SW 1271 (cell line): ENCODE measurements around the gene SMARCE1.
"Not testable (repeated sequence)": the region's sequence is repeated elsewhere in the genome, so short reads cannot be mapped to it uniquely, and the experiment has no call there.

Source experiments
- DNase-seq, 2 experiments: peaks; one replicate each; lab custom pipeline; 2025; lab: John Stamatoyannopoulos, UW

The SMARCE1 gene

DNA sequence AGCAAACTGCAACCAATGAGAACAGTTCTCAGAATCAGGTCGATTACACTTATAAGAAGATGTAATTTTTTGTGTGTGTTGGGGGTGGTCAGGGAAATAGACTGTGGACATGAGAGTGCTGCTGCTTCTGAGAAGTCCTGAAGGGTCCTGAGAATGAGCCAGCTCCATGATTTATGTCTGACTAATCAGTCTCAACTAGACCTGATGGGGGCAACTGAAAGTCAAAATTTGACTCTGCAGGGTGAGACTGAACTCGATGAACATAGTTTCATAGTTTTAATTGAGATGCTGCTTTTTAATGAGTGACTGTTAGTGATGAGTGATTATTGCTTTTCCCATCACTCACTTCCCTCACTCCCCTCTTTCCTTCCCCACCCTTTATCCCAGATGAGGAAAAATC, 37.3 kb downstream of the SMARCE1 start:
- no peak for DNase-seq

- DNase-seq = no peak
Measured at GRCh38 chr17:40608061-40608581, 39.5 kb downstream of the SMARCE1 start.

DNA sequence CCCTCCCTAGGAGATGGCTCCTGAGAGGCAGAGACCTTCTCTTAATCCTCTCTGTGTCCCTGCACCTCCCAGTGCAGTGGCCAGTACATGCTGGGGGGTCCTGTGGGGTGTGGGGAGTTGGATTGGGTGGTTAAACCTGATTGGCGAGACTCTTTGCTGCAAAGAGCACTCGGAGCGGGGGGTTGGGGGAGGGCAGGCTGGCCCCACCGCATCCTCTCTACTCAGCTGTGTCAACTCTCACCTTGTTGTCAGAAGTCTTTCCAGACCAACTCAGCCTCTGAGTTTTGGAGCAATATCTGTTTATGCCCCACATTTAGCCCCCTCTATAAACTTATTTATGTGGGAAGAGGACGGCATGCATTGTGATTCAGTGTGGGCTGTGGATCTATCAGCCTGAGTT, 40.0 kb downstream of the SMARCE1 start:
- no peak for DNase-seq

GRCh38 chr17:40606548-40607353, 40.9 kb downstream of the SMARCE1 start:
- no peak for DNase-seq

GRCh38 chr17:40605306-40605705, 42.3 kb downstream of the SMARCE1 start:
- DNase-seq = no peak

- no peak for DNase-seq
Measured at GRCh38 chr17:40604327-40605080, 43.1 kb downstream of the SMARCE1 start.

DNA sequence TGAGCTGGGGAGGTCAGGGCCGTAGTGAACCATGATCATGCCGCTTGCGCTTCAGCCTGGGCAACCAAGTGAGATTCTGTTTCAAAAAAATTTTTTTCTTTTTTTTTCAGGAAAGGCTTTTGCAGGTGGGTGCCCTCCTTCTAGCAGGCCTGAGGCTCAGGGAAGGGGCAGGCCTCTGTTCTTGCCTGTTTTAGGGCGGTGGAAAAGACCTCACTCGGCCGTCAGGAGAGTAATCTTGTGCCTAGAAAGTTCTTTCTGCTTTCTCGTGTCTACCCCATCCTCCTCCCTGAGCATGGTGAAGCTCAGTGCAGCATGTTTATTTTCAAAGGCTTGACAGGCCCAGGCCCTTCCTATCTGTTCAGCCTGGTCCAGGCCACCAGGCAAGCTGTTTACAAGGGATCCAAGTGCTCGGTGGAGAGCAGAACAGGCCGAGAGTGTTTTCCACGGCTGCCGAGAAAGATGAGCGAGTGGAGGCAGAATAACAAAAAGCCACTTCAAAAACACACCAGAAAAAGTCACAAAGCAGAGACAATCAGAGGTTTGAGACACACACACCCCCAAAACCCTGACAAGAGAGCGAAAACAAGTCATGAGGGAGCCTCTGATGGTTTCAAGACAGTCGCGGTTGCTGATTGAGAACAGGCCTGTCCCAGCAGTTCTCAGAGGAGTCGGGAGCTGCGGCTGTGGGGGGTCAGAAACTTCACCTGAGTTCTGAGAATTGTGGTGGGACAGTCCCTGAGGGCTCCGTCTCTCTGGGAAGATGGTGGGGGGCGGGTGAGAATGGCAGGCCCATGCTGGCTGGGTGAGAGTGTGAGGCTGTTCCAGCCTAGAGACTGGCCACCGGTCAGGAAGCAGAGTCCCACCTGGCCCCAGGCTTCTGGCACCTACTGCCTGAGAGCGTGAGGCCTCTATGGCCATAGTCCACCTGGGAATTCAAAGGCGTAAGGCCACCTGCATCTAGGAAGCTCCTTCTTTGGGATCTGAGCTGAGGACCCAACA, 44.9 kb downstream of the SMARCE1 start:
- DNase-seq = no peak

DNA sequence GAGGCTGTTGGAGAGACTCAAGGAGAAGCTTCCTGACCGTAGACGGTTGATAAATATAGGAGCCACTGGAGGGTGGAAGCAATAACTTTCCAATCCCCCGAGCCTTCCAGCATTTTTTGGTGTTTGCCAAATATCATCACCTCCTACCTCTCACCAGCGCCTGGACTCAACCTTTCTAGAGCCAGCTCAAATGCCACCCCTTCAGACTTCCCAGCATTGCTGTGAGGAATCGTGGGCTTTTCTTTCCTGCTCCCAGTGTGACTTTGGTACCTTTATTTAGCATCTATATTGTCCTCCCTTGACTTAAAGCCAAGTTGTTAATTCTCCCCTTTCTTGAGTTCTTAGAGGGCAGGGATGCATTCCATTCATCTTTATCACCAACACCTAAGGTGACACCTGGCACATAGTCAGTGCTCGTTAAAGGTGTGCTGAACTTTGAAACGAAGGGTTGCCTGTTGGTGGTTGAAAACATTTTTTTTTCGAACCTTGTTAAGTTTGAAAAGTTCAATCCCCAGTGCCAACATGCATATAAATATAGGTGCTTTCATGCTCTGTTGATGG, 47.1 kb downstream of the SMARCE1 start:
- DNase-seq = no peak

DNA sequence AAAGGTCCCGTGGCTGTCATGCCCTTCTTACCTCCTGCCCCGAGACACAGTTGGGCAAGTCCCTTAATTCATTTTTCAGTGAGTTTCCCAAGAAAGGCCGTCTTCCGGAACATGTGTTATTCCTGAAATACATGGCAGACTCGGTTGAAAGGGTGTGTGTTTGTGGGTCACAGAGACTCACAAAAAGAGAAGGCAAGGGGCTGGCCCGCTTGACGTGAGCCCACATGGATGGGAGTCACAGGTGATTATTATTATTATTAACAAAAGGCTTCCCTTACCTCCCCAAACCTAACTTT, 48.2 kb downstream of the SMARCE1 start:
- DNase-seq = no peak

DNA sequence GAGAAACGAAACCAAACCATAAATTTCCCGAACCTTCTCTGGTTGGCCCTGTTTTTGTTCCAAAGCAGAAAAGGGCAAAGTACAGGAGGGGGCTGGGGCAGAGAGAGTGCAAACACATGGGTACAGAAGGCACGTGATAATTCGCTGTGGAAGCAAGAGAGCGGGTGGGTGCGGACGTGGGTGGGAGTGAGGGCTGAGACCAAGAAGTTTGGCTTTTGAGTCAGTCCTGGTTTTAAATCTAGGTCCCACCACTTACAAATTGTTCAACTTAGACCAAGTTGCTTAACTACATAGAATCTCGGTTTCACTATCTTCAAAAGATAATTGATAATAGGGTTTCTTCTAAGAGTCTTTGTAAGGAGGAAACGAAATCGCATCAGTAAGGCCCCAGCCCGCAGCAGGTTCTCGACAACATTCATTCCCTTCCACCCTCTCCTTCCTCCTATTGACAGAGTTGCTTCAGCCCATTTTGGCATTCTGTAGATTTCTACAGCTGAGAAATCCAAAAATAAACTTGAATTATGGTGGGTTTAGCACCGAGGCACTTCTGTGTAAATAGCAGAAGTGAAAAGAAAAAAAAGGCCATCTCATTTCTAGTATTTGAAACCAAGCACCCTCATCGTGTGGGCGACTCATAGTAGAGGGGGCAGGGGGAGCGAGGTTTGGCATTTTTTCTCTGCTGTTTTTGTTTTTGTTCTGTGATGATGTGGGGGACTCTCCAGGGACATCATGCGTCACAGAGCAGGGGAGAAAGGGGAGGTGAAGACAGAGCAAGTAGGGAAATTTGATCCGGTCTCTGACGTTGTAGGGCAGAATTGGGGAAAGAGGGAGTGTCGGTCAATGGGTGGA, 48.8 kb downstream of the SMARCE1 start:
- DNase-seq = no peak

GRCh38 chr17:40598301-40598618, 49.4 kb downstream of the SMARCE1 start:
- DNase-seq = no peak

- no peak for DNase-seq
Measured at GRCh38 chr17:40597556-40598300, 49.9 kb downstream of the SMARCE1 start.

DNA sequence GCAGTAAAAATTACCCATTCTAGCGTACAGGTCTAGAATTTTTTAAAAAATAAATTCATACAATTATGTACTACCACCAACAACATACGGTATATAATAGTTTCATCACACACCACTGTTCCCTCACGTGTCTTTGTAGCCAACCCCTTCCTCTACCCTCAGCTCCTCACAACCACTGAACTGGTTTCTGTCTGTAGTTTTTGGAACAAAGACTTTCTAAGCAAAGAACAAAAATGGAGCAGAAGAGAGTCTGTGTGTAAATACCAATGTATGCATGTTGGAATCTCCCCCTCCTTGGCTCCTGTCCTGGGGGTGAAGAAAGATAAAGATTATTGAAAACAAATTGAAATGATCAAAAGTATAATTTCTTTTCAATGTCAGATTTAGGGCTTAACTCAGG, 50.5 kb downstream of the SMARCE1 start:
- DNase-seq = no peak

DNA sequence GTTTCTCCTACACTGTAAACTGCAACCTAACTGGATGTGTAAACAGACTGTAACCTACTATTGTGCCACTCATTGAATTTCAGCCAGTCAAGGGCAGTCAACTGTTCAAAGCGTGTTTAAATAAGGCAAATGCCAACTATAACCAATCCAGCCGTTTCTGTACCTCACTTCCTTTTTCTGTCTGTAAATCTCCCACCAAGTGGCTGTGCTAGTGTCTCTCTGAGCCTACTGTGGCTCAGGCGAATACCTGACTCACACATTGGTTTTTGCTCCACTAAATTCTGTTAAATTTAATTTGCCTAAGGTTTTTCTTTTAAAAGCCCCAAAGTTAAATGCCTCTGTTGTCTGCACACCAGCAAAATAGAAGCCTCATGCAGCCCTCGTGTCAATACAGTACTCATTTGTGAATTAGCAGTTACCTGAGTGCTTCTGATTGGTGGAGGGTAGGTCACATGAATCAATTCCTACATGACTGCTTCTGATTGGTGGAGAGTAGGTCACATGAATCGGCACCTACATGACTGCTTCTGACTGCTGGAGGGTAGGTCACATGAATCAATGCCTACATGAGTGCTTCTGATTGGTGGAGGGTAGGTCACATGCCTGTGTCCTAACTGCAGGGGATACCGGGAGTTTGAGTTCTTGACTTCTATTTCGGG, 51.2 kb downstream of the SMARCE1 start:
- no peak for DNase-seq

GRCh38 chr17:40590742-40591141, 56.9 kb downstream of the SMARCE1 start:
- DNase-seq = no peak

- DNase-seq = no peak
Measured at GRCh38 chr17:40588552-40588951, 59.1 kb downstream of the SMARCE1 start.

DNA sequence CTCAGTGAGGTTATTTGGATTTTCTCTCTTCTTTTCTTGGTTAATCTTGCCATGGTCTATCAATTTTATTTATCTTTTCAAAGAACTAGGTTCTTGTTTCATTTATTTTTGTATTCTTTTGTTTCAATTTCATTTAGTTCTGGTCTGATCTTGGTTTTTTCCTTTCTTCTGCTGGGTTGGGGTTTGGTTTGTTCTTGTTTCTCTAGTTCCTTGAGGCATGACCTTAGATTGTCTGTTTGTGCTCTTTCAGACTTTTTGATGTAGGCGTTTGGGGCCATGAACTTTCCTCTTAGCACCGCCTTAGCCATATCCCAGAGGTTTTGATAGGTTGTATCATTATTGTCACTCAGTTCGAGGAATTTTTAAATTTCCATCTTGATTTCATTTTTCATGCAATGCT, 61.4 kb downstream of the SMARCE1 start:
- not testable (repeated sequence) for DNase-seq

GRCh38 chr17:40584950-40585349, 62.7 kb downstream of the SMARCE1 start:
- DNase-seq = not testable (repeated sequence)

DNA sequence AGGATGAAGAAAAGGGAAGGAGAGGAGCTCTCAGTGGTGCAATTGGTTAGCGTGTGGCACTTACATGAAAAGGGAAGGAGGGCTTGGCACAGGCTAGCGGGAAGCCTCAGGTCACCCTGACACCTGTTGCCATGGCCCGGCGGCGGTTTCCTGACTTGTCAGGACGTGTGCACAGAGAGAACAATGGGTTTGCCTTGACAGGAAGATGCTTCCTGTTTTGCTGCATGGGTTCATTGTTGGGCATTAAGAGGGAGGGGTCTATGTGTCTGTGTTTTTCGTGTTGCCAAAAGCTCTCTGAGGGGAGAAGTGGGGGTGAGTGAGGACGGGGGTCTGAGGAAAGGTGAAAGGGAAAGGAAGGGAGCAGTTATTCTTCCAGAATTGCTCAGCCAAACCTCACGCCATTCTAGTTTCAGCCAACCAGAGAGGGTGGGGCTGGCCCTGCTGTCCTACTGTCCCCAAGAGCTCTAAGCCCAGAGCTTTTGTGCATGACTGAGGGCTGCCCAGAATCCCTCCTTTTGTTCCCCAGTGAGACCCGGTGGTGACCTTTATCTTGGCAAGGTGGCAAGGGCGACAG, 65.2 kb downstream of the SMARCE1 start:
- no peak for DNase-seq
